ENCODE results near the gene RAB18.

- TF ChIP-seq CTCF (conservative IDR thresholded peaks at IDR 0.05; ENCODE audit: low read length) = no peak
- TF ChIP-seq EZH2phosphoT487 (IDR thresholded peaks at IDR 0.05; ENCODE audit: borderline replicate concordance) = no peak
Measured at GRCh38 chr10:27500096-27500495, 4.0 kb upstream of the RAB18 start.
